HEK293 (cell line): ENCODE results near the gene PYDC2.

Experiments used
- CTCF ChIA-PET: fragments of 350-600 bp; formaldehyde crosslinking; extraction: SDS; loops from one replicate; lab custom pipeline; 2021; ENCODE audit warnings: antibody characterized with exemption; lab: Yijun Ruan, JAX
- POLR2A ChIA-PET: fragments of 300-600 bp; formaldehyde crosslinking; extraction: SDS; loops from one replicate; lab custom pipeline; 2020; ENCODE audit warnings: antibody characterized with exemption, inconsistent platforms; lab: Yijun Ruan, JAX
- H3K27ac ChIP-seq: fragments of 200-500 bp; sonication (Bioruptor generic); 2 replicates; pipeline ENCODE4 v1.5.1; 2014; ENCODE audit warnings: low read depth, low read length, control low read depth, inconsistent platforms; ENCODE audit errors: extremely low read depth
- H3K36me3 ChIP-seq, 2 experiments: fragments of 200-500 bp in 1 of 2; sonication (Bioruptor generic) in 1 of 2; 1 replicate in 1 of 2; 2 replicates in 1 of 2; pipeline ENCODE4 v1.5.1; 2014 to 2017; ENCODE audit warnings: inconsistent platforms in 2 of 2, low read length in 2 of 2; ENCODE audit not compliant: control insufficient read depth in 2 of 2, insufficient read depth in 1 of 2
- H3K4me1 ChIP-seq: fragments of 200-500 bp; sonication (Bioruptor generic); 2 replicates; pipeline ENCODE4 v1.5.1; 2014; ENCODE audit warnings: mild to moderate bottlenecking, low read length, inconsistent platforms; ENCODE audit not compliant: control insufficient read depth, insufficient read depth
- H3K4me3 ChIP-seq: 2 replicates; pipeline ENCODE4 v1.5.1; 2011; ENCODE audit warnings: low read depth, mild to moderate bottlenecking, control low read depth, low read length, moderate library complexity
- H3K9me3 ChIP-seq: fragments of 200-500 bp; sonication (Bioruptor generic); 2 replicates; pipeline ENCODE4 v1.5.1; 2014; ENCODE audit warnings: low read depth, low read length, inconsistent platforms; ENCODE audit not compliant: control insufficient read depth, insufficient read depth
- AEBP2 ChIP-seq: fragments of 450-650 bp; formaldehyde crosslinking; IDR thresholded peaks from 2 replicates; pipeline ENCODE4 v1.5.1; 2016; ENCODE audit warnings: missing biosample characterization, missing genetic modification characterization, borderline replicate concordance
- BCL6B ChIP-seq: fragments of 450-650 bp; formaldehyde crosslinking; IDR thresholded peaks from 2 replicates; pipeline ENCODE4 v1.5.1; 2017; ENCODE audit warnings: missing biosample characterization, missing genetic modification characterization
- KLF10 ChIP-seq: fragments of 450-650 bp; IDR thresholded peaks from 2 replicates; pipeline ENCODE4 v1.5.1; 2018; ENCODE audit warnings: missing biosample characterization, mild to moderate bottlenecking, missing genetic modification characterization
- KLF7 ChIP-seq: fragments of 450-650 bp; formaldehyde crosslinking; IDR thresholded peaks from 2 replicates; pipeline ENCODE4 v1.5.1; 2016; ENCODE audit warnings: missing biosample characterization, missing genetic modification characterization, borderline replicate concordance
- MEIS1 ChIP-seq: sonication (generic); formaldehyde crosslinking; IDR thresholded peaks from 2 replicates; pipeline ENCODE4 v1.8.1; 2022; ENCODE audit warnings: missing genetic modification reagents, mild to moderate bottlenecking, borderline replicate concordance
- PRDM4 ChIP-seq: fragments of 450-650 bp; formaldehyde crosslinking; IDR thresholded peaks from 2 replicates; pipeline ENCODE4 v1.5.1; 2017; ENCODE audit warnings: missing biosample characterization, missing genetic modification characterization
- SP7 ChIP-seq: fragments of 450-650 bp; formaldehyde crosslinking; IDR thresholded peaks from 2 replicates; pipeline ENCODE4 v1.5.1; 2016; ENCODE audit warnings: missing biosample characterization, missing genetic modification characterization
- TRIM28 ChIP-seq: IDR thresholded peaks from 2 replicates; pipeline ENCODE4 v1.6.1; 2011; ENCODE audit warnings: low read length, control low read depth, borderline replicate concordance
- ZBTB48 ChIP-seq: fragments of 450-650 bp; formaldehyde crosslinking; IDR thresholded peaks from 2 replicates; pipeline ENCODE4 v1.5.1; 2016; ENCODE audit warnings: missing biosample characterization, missing genetic modification characterization
- ZFP69B ChIP-seq: fragments of 450-650 bp; formaldehyde crosslinking; IDR thresholded peaks from 2 replicates; pipeline ENCODE4 v1.5.1; 2016; ENCODE audit warnings: missing biosample characterization, missing genetic modification characterization
- ZNF302 ChIP-seq: fragments of 450-650 bp; formaldehyde crosslinking; IDR thresholded peaks from 2 replicates; pipeline ENCODE4 v1.5.1; 2016; ENCODE audit warnings: missing biosample characterization, missing genetic modification characterization, low read depth
- ZNF362 ChIP-seq: fragments of 450-650 bp; formaldehyde crosslinking; IDR thresholded peaks from 2 replicates; pipeline ENCODE4 v1.5.1; 2016; ENCODE audit warnings: missing biosample characterization, missing genetic modification characterization
- ZNF37A ChIP-seq: fragments of 450-650 bp; IDR thresholded peaks from 2 replicates; pipeline ENCODE4 v1.5.1; 2018; ENCODE audit warnings: missing biosample characterization, missing genetic modification characterization
- ZNF391 ChIP-seq: fragments of 450-650 bp; formaldehyde crosslinking; IDR thresholded peaks from 2 replicates; pipeline ENCODE4 v1.5.1; 2016; ENCODE audit warnings: low read depth, missing biosample characterization, missing genetic modification characterization, borderline replicate concordance
- ZNF561 ChIP-seq: fragments of 450-650 bp; IDR thresholded peaks from 2 replicates; pipeline ENCODE4 v1.5.1; 2018; ENCODE audit warnings: missing biosample characterization, missing genetic modification characterization, borderline replicate concordance
- ZNF624 ChIP-seq: fragments of 450-650 bp; formaldehyde crosslinking; IDR thresholded peaks from 2 replicates; pipeline ENCODE4 v1.5.1; 2017; ENCODE audit warnings: missing biosample characterization, missing genetic modification characterization
- ZNF626 ChIP-seq: fragments of 450-650 bp; sonication (Bioruptor Pico); formaldehyde crosslinking; IDR thresholded peaks from 2 replicates; pipeline ENCODE4 v1.5.1; 2018; ENCODE audit warnings: missing biosample characterization, missing genetic modification characterization, inconsistent platforms
- ZNF776 ChIP-seq: fragments of 450-650 bp; formaldehyde crosslinking; IDR thresholded peaks from 2 replicates; pipeline ENCODE4 v1.5.0; 2017; ENCODE audit warnings: missing biosample characterization, missing genetic modification characterization, borderline replicate concordance
- TF ChIP-seq, protein P1 (sequence below): fragments of 450-650 bp; formaldehyde crosslinking; IDR thresholded peaks from 2 replicates; pipeline ENCODE4 v1.5.1; 2016; ENCODE audit warnings: missing biosample characterization, missing genetic modification characterization

Gene PYDC2

DNA sequence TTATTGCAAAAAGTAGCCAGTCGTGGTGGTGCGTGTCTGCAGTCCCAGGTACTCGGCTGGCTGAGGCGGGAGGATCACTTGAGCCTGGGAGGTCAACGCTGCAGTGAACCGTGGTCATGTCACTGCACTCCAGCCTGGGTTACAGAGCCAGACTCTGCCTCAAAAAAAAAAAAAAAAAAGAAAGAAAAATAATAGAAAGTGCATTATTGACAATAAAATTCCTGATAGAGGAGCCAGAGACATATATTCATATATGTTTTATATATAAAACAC is 43.6 kb upstream of the PYDC2 start (continued):
- no peak for TF ChIP-seq BCL6B (tag by site-specific recombination)
- no peak for TF ChIP-seq KLF10 (tag by site-specific recombination)
- TF ChIP-seq ZNF776 (tag by site-specific recombination), result no peak
- TF ChIP-seq ZBTB48 (tag by site-specific recombination), result no peak
- TF ChIP-seq TRIM28, result no peak
- no peak for TF ChIP-seq ZNF561 (tag by site-specific recombination)
- no peak for TF ChIP-seq SP7

GRCh38 chr3:191420771-191421170 is 40.2 kb upstream of the PYDC2 start:
- Histone ChIP-seq H3K36me3 (no peaks in the 10 kb centered on the region), H3K4me1 (no peaks in the 10 kb centered on the region), H3K27ac (no peak overlapping the region), H3K9me3 (no peaks in the 10 kb centered on the region), H3K4me3 (no peak overlapping the region)
- ChIA-PET CTCF (interaction anchor here (1.2 kb wide), 1 partner anchor 389 kb away, joined by 3 read pairs; no protein-coding TSS in a partner anchor), POLR2A (no interaction called here)
- TF ChIP-seq, protein P1, sequence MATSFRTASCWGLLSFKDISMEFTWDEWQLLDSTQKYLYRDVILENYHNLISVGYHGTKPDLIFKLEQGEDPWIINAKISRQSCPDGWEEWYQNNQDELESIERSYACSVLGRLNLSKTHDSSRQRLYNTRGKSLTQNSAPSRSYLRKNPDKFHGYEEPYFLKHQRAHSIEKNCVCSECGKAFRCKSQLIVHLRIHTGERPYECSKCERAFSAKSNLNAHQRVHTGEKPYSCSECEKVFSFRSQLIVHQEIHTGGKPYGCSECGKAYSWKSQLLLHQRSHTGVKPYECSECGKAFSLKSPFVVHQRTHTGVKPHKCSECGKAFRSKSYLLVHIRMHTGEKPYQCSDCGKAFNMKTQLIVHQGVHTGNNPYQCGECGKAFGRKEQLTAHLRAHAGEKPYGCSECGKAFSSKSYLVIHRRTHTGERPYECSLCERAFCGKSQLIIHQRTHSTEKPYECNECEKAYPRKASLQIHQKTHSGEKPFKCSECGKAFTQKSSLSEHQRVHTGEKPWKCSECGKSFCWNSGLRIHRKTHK (tag by site-specific recombination), result no peak
- TF ChIP-seq ZNF391 (tag by site-specific recombination), result no peak
- no peak for TF ChIP-seq ZNF302 (tag by site-specific recombination)
- no peak for TF ChIP-seq ZNF624 (tag by site-specific recombination)

- no peak overlapping the region for H3K4me3 ChIP-seq
- CTCF ChIA-PET, result no interaction called here
- no peaks in the 10 kb centered on the region for H3K36me3 ChIP-seq
- TF ChIP-seq AEBP2 (tag by site-specific recombination), result no peak
- no peaks in the 10 kb centered on the region for H3K9me3 ChIP-seq
- H3K4me1 ChIP-seq, result no peaks in the 10 kb centered on the region
- no peak overlapping the region for H3K27ac ChIP-seq
- POLR2A ChIA-PET, result no interaction called here
Observed at GRCh38 chr3:191424881-191425280, 36.1 kb upstream of the PYDC2 start.

GRCh38 chr3:191425322-191425734 is 35.6 kb upstream of the PYDC2 start:
- Histone ChIP-seq H3K4me3 (no peak overlapping the region), H3K36me3 (no peaks in the 10 kb centered on the region), H3K27ac (no peak overlapping the region), H3K4me1 (no peaks in the 10 kb centered on the region), H3K9me3 (no peaks in the 10 kb centered on the region)
- ChIA-PET POLR2A (no interaction called here), CTCF (no interaction called here)
- TF ChIP-seq ZNF626 (no peak), ZNF362 (tag by site-specific recombination) (no peak), PRDM4 (tag by site-specific recombination) (no peak), ZNF561 (tag by site-specific recombination) (no peak), KLF7 (tag by site-specific recombination) (no peak), ZFP69B (no peak), ZNF37A (no peak), MEIS1 (CRISPR knock-in tag) (no peak)
